GM12892 (cell line): ENCODE measurements around the gene EEF1AKMT3.

Source experiments
- POLR2A ChIP-seq: IDR thresholded peaks from 2 replicates; pipeline ENCODE4 v1.6.1; 2011; ENCODE audit warnings: low read depth, low read length, control low read depth
- TAF1 ChIP-seq: IDR thresholded peaks from 2 replicates; pipeline ENCODE4 v1.6.1; 2011; ENCODE audit warnings: low read depth, mild to moderate bottlenecking, control low read depth, low read length, borderline replicate concordance

DNA sequence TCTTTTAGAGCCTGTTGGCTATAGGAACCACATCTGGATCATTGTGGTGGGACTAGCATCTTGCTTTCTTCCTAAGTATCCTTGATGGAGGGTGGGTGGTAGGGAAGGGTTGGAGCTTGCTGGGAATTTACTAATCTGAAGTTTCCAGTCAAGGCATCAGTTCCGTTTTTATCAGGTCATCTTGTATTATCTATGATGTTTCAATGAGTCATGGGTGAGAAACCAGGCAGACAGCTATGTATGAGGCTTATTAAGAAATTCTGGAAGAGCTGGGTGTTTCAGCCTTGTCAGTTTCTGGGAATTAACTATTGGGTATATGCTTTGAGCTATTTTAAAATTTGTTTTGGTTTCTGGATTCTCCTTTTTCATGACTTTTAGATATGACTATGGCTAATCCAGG lies 21.5 kb downstream of the EEF1AKMT3 start:
- TF ChIP-seq TAF1 (no peak), POLR2A (no peak)
